ENCODE results near the gene C5orf63. TPM values are rescaled to one million over a fixed set of nuclear protein-coding genes. Genes with fewer than 3 reads are reported as not detected.

The C5orf63 gene
- polyA plus RNA-seq, 1 donor (not counting 4 experiments of a cell fraction or from before 2014, with no cell fraction given), result 7.2 TPM

DNA sequence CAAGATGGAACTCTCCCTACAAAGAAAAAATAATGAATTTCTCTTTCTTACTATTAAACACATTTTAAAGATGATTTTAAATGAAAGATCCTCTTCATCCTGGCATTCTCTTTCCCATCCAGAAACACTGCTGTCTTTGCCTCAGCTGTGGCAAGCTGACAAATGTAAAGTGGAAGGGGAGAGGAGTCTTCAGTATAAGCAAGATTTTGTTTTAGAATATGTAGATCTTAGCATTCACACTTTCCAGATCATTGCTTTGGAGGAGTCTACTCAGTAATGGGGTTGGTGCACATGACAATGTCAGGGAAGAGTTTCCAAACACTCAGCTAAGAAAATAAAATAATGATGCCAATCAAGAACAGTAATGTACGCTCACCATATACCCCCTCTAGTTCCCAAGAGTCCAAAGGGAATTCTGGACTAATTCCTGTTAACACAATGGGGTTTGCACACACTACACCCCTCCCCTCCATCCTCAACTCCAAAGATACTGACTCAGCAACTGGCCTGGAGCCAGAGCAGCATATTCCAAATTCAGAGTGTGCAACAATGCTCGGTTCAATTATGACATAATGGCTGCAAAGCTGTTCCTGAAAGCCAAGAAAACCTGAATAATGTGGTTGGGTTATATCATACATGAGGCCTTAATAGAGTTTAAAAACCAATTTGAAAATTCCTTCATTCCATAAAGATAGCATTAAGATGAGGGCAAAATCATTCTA is 4.6 kb downstream of the C5orf63 start:
- no peak overlapping the region for H3K27ac ChIP-seq (ENCODE audit: control insufficient read depth, insufficient read depth, low read length)
- FAIRE-seq, result no peak
- dilution Hi-C loops (cut with MboI; ENCODE audit: extremely low pct_ligation_motif_present, low sequenced_read_pairs), result no loop called here
- no peak overlapping the region for H2AFZ ChIP-seq (ENCODE audit: control insufficient read depth, low read length)
- H3K9me1 ChIP-seq (ENCODE audit: control insufficient read depth, extremely low read depth, insufficient read depth, low read length), result no peaks in the 10 kb centered on the region
- no peaks in the 10 kb centered on the region for H3K4me1 ChIP-seq (ENCODE audit: control insufficient read depth, extremely low read depth, insufficient read depth, low read length)
- TF ChIP-seq, protein P1, sequence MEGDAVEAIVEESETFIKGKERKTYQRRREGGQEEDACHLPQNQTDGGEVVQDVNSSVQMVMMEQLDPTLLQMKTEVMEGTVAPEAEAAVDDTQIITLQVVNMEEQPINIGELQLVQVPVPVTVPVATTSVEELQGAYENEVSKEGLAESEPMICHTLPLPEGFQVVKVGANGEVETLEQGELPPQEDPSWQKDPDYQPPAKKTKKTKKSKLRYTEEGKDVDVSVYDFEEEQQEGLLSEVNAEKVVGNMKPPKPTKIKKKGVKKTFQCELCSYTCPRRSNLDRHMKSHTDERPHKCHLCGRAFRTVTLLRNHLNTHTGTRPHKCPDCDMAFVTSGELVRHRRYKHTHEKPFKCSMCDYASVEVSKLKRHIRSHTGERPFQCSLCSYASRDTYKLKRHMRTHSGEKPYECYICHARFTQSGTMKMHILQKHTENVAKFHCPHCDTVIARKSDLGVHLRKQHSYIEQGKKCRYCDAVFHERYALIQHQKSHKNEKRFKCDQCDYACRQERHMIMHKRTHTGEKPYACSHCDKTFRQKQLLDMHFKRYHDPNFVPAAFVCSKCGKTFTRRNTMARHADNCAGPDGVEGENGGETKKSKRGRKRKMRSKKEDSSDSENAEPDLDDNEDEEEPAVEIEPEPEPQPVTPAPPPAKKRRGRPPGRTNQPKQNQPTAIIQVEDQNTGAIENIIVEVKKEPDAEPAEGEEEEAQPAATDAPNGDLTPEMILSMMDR (optimal IDR thresholded peaks at IDR 0.05 in 1 of 3, IDR thresholded peaks at IDR 0.05 in 1 of 3, conservative IDR thresholded peaks at IDR 0.05 in 1 of 3; ENCODE audit: extremely low read depth in 1 of 3, insufficient read depth in 2 of 3, low read length in 3 of 3), result no peak
- no peak for TF ChIP-seq EZH2 (IDR thresholded peaks at IDR 0.05; ENCODE audit: low read length)
- no peaks in the 10 kb centered on the region for H3K79me2 ChIP-seq (ENCODE audit: control insufficient read depth, insufficient read depth, low read length)
- DNase-seq (ENCODE audit: low read depth, low spot score), result no peak
- no peaks in the 10 kb centered on the region for H3K9me3 ChIP-seq (ENCODE audit: control insufficient read depth, low read depth, low read length)
- H3K36me3 ChIP-seq (ENCODE audit: control insufficient read depth in 2 of 2, extremely low read depth in 1 of 2, insufficient read depth in 2 of 2, low read length in 2 of 2), result no peaks in the 10 kb centered on the region
- H3K27me3 ChIP-seq (ENCODE audit: control insufficient read depth, extremely low read depth, insufficient read depth, low read length), result no peaks in the 10 kb centered on the region
- H4K20me1 ChIP-seq (ENCODE audit: control insufficient read depth, extremely low read depth, insufficient read depth, low read length), result no peaks in the 10 kb centered on the region
- H3K9ac ChIP-seq (ENCODE audit: control insufficient read depth, extremely low read depth, insufficient read depth, low read length), result no peak overlapping the region
- no peak overlapping the region for H3K4me3 ChIP-seq (ENCODE audit: control insufficient read depth in 2 of 3, extremely low read depth in 1 of 3, insufficient read depth in 2 of 3, low read depth in 1 of 3, low read length in 3 of 3)
- H3K4me2 ChIP-seq (ENCODE audit: control insufficient read depth, extremely low read depth, insufficient read depth, low read depth, low read length), result no peak overlapping the region

DNA sequence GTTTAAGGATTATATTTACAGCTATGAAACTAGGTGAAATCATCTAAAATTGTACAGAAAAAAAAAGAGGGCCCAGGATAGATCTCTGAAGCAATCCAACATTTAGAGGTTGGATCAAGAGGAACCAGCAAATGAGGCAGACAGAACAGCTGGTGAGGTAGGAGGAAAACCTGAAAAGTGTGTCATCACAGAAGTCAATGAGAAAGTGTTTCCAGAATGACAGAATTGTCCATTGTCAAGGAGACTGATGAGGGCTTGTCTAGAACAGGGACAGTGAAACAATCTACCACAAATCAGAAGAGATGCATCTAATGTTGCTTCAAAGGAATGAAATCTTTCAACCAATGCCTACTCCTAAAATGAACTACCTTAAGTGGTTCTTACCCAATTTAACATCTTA is 6.6 kb downstream of the C5orf63 start:
- Histone ChIP-seq H3K9me1 (ENCODE audit: control insufficient read depth, extremely low read depth, insufficient read depth, low read length) (no peaks in the 10 kb centered on the region), H3K4me2 (ENCODE audit: control insufficient read depth, extremely low read depth, insufficient read depth, low read depth, low read length) (no peak overlapping the region), H4K20me1 (ENCODE audit: control insufficient read depth, extremely low read depth, insufficient read depth, low read length) (no peaks in the 10 kb centered on the region), H2AFZ (ENCODE audit: control insufficient read depth, low read length) (no peak overlapping the region), H3K9me3 (ENCODE audit: control insufficient read depth, low read depth, low read length) (no peaks in the 10 kb centered on the region), H3K9ac (ENCODE audit: control insufficient read depth, extremely low read depth, insufficient read depth, low read length) (no peak overlapping the region), H3K36me3 (ENCODE audit: control insufficient read depth in 2 of 2, extremely low read depth in 1 of 2, insufficient read depth in 2 of 2, low read length in 2 of 2) (no peaks in the 10 kb centered on the region), H3K79me2 (ENCODE audit: control insufficient read depth, insufficient read depth, low read length) (no peaks in the 10 kb centered on the region), H3K27ac (ENCODE audit: control insufficient read depth, insufficient read depth, low read length) (no peak overlapping the region), H3K27me3 (ENCODE audit: control insufficient read depth, extremely low read depth, insufficient read depth, low read length) (no peaks in the 10 kb centered on the region), H3K4me3 (ENCODE audit: control insufficient read depth in 2 of 3, extremely low read depth in 1 of 3, insufficient read depth in 2 of 3, low read depth in 1 of 3, low read length in 3 of 3) (no peak overlapping the region), H3K4me1 (ENCODE audit: control insufficient read depth, extremely low read depth, insufficient read depth, low read length) (no peaks in the 10 kb centered on the region)
- FAIRE-seq (peak; percentile 5), DNase-seq (ENCODE audit: low read depth, low spot score) (no peak)
- TF ChIP-seq, protein P1 (optimal IDR thresholded peaks at IDR 0.05 in 1 of 3, IDR thresholded peaks at IDR 0.05 in 1 of 3, conservative IDR thresholded peaks at IDR 0.05 in 1 of 3; ENCODE audit: extremely low read depth in 1 of 3, insufficient read depth in 2 of 3, low read length in 3 of 3), result no peak
- TF ChIP-seq EZH2 (IDR thresholded peaks at IDR 0.05; ENCODE audit: low read length), result no peak
- dilution Hi-C loops (cut with MboI; ENCODE audit: extremely low pct_ligation_motif_present, low sequenced_read_pairs), result no loop called here
